Measurements from ENCODE around the gene CMSS1.

GRCh38 chr3:100059472-100059871, 241.8 kb downstream of the CMSS1 start:
- no peak for TF ChIP-seq CTCF (IDR thresholded peaks at IDR 0.05)
- TF ChIP-seq POLR2A (IDR thresholded peaks at IDR 0.05): no peak
